AML-193 (cell line): ENCODE results near the gene KRTAP19-7.

Experiments
- DNase-seq, 2 experiments: peaks; one replicate each; lab custom pipeline; 2025; lab: John Stamatoyannopoulos, UW

The KRTAP19-7 gene, protein sequence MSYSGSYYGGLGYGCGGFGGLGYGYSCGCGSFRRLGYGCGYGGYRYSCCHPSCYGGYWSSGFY

DNA sequence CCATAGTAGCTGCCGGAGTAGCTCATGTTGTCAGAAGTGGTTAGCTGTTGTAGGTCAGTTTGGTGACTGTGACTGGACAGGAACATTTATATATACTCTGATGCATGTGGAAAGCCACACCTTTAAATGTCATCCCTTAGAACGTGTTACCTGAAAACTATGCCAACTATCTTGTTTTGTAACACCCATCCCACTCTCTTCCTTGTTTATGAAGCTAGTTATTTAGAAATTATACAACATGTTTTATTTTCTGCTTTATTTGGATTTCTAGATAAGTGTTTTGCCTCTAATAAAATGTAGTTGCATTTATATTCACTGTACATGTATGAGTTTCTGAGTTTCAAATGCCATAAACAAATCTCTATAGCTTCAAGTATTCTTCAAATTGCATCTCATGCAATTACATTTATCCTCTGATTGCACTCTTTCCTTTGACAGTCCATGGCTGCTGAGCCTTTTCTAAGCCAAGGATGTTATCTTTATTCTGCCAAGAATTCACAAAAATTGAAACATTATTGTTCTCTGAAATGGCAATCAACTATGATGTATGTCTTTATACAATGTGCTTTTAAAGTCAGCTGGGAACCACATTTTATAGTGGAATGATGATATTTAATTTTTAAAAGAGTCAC is at the start of gene KRTAP19-7:
Gene KRTAP19-7 (minus strand): TSS at position 51 of the 632 bp plus-strand sequence. CDS start 25 bp downstream, at position 26.
- DNase-seq, result no peak

DNA sequence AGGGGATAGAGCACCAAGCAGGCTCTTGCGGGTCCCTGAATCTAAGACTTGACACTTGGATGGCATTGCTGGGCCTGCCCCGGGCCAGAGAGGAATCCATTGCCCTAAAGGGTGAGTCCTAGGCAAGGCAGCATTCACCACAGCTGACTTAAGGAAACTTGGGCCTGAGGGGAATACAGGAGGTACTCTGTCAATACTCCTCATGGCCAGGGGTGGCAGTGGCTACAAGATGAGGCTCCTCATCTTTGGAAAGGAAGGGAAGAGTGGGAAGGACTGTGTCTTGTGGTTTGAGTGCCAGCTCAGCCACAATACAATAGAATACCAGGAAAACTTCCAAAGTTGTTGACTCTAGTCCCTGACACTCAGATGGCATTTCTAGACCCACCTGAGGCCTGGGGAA is 44.9 kb upstream of the KRTAP19-7 start:
- no peak for DNase-seq

DNA sequence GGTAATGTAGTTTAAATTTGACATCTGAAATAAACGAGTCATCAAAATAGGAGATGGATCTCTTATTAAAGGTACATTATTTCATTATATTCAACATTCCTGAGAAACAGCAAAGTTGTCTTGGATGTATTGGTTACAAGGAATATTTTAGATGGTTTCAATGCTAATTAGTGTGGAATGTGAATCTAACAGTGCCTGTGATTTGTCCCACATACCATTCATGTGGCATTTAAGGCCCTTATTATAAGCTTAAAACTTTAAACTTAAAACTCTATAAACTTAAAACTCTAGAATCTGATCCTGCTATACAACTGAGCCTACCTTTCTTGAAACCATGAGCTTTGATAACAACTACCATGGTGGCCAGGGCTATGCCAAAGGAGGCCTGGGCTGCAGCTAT is 39.7 kb upstream of the KRTAP19-7 start, which contains the start of gene KRTAP22-1:
Gene KRTAP22-1 (plus strand): TSS at position 301 of the 400 bp plus-strand sequence.
- DNase-seq, result no peak

DNA sequence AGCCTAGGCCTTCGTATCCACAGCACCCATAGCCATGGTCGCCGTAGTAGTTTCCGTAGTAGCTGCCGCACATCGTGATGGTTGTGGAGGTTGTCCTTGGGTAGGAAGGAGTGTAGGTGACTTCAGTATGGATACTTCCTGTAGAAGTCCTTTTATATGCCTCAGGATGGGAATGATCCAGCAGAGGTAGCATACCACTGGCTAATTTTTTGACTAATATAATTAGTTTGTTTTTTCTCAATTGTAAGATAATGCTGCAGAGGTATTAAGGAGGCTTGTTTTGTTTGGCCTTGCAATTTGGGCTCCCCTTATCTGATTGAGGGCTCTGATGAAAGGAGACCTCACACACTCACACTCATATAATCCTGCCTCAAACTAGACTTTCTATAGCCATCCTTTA is 37.7 kb upstream of the KRTAP19-7 start, which contains the start of gene KRTAP6-2:
Gene KRTAP6-2 (minus strand): TSS at position 101 of the 400 bp plus-strand sequence. CDS start 28 bp downstream, at position 73.
- no peak for DNase-seq

DNA sequence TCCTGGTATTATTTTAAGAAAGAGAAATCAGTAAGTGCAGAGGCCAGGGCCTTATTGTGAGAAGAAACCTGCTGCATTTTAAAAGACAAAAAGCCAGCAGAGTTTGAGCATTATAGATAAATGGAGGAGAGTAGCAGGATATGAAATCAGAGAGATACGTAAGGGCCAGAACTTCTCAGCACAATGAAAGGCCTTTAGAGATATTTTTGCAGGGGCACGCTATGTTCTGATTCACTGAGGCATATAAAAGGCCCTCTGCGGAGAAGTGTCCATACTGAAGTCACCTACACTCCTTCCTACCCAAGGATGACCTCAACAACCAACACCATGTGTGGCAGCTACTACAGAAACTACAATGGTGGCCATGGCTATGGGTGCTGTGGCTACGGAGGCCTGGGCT is 31.0 kb upstream of the KRTAP19-7 start, which contains the start of gene KRTAP6-3:
Gene KRTAP6-3 (plus strand): TSS at position 301 of the 400 bp plus-strand sequence. CDS start 6 bp downstream, at position 307.
- no peak for DNase-seq

DNA sequence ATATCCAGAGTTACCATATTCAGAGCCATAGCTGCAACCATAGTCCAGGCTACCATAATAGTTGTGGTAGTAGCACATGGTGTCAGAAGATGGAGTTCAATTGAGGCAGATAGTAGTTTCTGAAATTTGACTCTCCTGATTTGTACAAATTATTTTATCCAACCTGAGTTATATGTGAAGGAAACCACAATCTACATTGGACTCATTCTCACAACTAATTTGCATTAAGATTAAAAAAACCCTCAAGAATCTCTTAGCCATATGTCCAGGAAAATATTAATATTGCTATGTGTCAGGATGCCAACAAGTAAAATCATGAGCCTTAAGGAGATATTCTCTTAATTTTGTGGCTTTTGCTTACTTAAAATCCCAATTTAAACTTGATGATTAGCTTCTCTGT is 29.2 kb upstream of the KRTAP19-7 start, which contains the start of gene KRTAP22-2:
Gene KRTAP22-2 (minus strand): TSS at position 101 of the 400 bp plus-strand sequence.
- DNase-seq, result no peak

DNA sequence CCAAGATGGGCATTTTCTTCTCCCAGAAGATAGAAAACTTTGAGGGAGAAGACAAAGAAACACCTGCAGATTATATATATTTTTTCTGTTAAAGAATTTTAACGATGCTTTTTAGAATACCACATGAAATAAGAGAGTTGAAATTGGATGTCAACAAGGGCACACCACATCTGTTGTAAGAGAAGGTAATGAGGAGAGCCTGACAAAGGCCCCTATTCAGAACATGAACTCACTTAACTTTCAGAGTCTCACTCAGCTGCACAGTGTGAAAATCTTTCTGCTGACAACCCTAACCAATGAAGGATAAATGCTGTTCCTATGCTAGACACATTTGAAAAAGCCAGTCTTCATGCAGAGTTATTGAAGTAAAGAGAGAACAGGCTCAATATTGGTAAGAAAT is 21.8 kb upstream of the KRTAP19-7 start:
- no peak for DNase-seq

DNA sequence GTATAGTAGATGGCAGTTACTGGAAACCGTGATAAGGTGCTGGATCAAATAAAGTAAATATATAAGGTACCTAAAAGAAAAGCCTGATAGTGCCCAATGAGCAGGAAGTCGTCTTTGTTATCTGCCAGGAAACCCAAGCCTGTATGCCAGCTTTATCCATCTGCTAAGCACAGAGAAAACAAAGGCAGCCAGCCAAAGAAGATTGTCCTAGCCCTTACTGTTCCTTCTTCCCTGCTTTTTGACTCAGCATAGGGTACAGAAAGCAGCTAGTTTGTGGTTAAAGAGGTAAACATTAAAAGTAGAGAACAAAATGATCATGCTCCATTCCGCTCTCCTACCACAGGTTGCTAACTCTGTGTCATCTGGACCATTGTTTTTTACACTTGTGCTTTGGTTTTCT is 19.0 kb upstream of the KRTAP19-7 start:
- no peak for DNase-seq

DNA sequence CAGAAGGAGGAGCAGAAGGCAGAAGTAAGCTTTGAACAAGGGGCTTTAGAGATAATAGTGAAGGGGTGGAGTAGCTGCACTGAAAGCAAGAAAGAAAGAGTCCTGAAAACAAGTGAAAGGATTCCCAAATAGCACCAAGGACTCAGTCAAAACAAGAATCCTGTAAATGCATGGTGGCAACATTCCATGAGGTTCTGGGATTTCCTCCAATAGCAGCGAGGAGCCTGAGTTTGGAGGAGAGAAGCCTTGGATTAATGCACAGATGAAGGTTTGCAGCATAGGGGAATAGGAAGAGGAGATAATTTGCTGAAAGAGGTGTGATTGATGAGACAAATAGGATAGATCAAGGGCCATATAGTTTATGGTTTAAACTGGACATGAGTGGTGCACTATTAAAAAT is 18.2 kb upstream of the KRTAP19-7 start:
- no peak for DNase-seq

DNA sequence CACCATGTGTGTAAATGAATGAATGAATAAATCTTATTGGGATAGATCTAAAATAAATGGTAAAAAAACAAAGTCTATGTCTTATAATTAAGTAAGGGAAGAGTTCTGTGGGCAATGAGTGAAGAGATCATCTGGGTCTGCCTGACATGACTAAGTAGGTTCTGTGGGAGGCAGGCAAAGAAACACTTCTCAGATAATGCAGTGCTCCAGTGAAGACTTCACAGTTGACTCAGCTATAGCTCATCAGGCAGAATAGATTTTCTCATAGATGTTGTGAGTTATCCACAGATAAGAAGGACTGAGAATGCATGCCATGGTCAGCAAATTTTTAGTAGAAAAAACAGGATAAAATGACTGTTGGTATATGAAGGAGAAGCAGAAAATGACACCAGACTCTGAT is 16.7 kb upstream of the KRTAP19-7 start:
- DNase-seq, result no peak

DNA sequence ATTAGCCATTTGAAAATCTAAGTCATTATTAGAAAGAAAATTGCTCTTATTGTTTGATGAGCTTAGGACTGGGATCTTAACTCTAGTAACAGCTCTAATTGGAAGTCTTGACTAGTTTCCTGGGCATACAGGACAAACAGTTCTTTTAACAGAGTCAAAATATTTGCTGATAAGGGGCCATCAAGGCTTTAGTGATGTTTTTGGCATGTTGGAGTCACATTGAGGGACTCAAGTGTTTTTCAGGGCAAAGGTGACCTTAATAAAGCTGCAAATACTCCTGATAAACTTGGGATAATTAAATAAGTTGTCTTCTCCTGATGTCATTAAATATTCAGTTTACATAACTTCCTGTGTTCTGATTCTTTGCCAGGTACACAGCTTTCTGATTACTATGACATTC is 6.5 kb upstream of the KRTAP19-7 start:
- no peak for DNase-seq

DNA sequence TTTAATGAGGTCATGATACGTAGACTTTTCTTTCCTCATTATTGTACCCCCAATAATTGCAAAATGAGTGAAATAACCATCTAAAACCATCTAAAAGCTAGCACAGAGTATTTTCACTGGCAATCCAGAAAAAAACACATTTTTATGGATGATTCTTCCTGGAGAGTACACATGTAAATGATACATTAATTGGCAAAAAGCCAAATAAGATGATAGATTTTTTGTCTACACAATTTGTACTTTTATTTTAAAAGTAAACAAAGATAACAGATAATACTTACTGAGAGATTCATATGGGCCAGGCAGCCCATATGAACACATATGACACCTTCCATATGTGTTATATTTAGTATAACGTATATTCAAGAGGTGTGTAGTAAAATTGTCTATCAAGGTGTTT is 2.5 kb upstream of the KRTAP19-7 start:
- DNase-seq, result no peak

DNA sequence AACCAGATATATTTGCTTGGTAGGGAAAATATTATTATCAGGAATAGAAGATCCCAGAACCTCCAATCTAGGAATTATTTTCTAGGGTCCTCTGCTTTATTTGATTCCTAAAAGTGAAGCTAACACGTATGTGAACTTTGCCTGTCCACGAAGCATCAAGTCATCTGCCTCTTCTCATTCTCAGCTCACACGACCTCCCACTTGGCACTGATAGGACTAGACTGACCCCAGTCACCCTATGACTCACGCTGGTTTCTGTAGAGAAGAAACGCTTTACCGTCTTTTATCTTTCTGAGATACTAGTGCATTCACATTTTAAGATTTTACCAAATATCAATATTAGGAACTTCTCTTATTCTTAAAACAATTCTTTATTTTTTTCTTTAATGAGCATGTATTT is 2.0 kb upstream of the KRTAP19-7 start:
- DNase-seq, result no peak

DNA sequence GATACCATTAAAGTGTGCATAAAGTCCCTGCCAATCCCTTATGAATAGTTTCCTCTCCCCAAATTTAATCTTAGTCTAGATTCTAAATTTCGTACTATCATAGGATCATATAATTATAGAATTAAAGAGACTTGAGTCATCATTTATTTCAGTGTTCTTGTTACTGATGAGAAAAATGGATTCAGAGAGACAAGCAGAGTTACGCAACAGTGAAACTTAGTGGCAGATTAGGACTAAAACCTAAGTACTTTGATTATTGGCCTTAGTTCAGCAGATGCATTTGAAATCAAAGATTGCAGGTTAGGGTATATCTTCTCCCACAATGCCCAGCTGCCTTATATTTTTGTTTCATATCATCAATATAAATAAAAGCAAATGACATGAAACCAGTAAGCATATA is 843 bp upstream of the KRTAP19-7 start:
- DNase-seq, result no peak

DNA sequence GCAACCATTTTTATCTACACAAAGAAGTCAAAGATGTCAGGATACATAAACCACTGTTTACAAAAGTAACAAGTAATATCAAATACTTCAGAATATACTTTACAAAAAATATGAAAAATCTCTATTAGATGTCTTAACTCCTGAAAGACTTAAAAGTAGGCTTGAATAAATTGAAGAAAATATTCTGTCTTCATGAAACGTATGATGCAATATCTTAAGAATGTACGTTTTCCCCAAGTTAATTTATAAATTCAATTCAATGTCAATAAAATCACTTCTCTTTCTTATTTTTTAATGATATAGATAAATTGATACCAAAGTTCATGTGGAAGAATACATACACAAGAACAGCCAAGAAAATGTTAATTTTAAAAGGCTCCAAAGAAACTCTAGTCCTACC is 6.0 kb downstream of the KRTAP19-7 start:
- DNase-seq, result no peak

DNA sequence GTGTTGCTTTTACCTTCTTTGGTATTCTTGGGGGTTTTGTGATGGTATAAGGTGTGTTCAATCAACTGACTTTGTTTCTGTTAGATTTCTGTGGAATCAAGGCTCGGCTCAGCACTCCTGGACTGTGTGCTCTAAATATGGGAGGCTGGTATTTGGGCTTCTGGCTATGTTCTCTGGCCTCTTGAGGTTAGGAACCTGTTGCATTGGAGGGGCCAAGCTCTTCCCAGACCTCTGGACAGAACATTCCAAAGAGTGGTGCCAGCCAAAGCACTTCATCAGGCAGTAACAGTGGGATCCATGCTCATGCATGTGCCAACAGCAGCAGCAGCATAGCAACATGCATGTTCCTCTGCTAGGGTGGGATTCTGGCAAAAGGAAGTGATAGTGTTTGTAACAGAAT is 8.3 kb downstream of the KRTAP19-7 start:
- DNase-seq, result no peak

DNA sequence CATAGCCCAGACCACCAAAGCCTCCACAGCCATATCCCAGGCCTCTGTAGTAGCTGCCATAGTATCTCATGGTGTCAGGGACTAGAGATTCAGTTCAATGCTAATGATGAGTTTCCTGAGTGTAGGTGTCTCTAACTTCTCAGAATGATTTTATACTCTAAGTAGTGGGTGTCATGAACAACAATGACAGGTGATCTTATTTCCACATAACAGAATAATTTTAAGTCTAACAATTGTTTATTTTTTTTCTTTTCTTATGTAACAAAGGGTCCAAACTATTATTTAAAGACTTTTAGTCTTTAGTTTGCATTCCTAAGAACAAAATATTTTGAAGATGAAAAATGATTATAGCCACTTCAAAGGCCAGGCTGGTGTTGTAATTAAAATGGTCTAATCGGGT is 19.4 kb downstream of the KRTAP19-7 start, which contains the start of gene KRTAP19-6:
Gene KRTAP19-6 (minus strand): TSS at position 101 of the 400 bp plus-strand sequence. CDS start 31 bp downstream, at position 70.
- no peak for DNase-seq

DNA sequence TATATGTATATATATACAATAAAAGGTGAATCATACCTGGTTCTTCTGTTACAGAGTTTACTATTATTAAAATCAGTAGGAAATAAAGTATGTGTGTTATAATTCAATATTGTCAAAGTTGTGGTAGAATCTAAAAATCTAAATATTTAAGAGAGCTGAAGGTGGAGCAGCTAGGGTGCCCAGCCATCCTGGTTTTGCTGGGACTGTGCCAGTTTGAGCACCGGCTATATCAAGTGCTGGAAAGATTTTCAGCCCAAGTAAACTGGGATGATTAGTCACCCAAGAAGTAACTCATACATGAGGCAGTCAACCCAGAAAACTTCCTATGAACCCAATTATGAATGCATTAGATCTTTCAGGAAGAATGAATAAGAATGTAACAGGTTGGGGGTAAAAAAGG is 42.2 kb downstream of the KRTAP19-7 start:
- no peak for DNase-seq

DNA sequence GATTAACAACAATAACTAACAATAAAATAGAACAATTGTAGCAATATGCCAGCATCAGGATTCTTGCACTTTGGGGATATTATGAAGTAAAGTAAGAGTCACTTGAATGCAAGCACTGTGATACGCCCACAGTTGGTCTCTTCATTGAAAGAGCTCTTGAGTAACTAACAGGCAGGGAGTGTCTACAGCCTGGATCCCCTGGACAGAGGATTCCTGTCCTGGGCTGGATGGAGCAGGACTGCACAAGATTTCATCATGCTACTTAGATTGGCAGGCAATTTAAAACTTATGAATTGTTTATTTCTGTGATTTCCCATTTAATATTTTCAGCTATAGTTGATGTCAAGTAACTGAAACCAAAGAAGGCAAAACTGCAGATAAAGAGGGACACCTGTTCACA is 45.4 kb downstream of the KRTAP19-7 start:
- DNase-seq, result no peak
